IMR-90 (cell line): ENCODE measurements around the gene DTL. TPM values are rescaled to one million over a fixed set of nuclear protein-coding genes. Genes with fewer than 3 reads are reported as not detected.

Source experiments
- ATAC-seq: fragments of 200-7000 bp; cut with Tn5 transposase; 2 replicates; pipeline ENCODE4 v1.9.1; 2020; ENCODE audit warnings: low read depth, mild to moderate bottlenecking, moderate library complexity
- BruUV-seq: library from RNA; stranded (reverse); fragments of 400-500 nt; replicated peaks from 2 replicates; lab custom pipeline; 2021; lab: Mats Ljungman, UMichigan
- CTCF ChIA-PET: fragments of 300-600 bp; formaldehyde crosslinking; extraction: SDS; loops from one replicate; lab custom pipeline; 2021; ENCODE audit warnings: antibody characterized with exemption; lab: Yijun Ruan, JAX
- POLR2A ChIA-PET: fragments of 300-600 bp; sonication (Branson Sonifier 250); formaldehyde crosslinking; loops from one replicate; lab custom pipeline; 2022; ENCODE audit warnings: antibody characterized with exemption; ENCODE audit not compliant: unreplicated experiment; lab: Charles Lee
- DNase-seq: peaks from one replicate; pipeline ENCODE4 v3.0.0; 2013
- H2AFZ ChIP-seq: replicated peaks from 2 replicates; pipeline ENCODE3; 2013; ENCODE audit warnings: low read length, mild to moderate bottlenecking; ENCODE audit not compliant: poor library complexity
- H2AK5ac ChIP-seq: 2 replicates; pipeline ENCODE4 v1.6.1; 2013; ENCODE audit warnings: low read depth, low read length, inconsistent platforms
- H2AK9ac ChIP-seq: replicated peaks from 2 replicates; pipeline ENCODE3; 2013; ENCODE audit warnings: mild to moderate bottlenecking, low read depth, low read length, moderate library complexity; ENCODE audit not compliant: poor library complexity
- H2BK120ac ChIP-seq: 2 replicates; pipeline ENCODE4 v1.6.1; 2013; ENCODE audit warnings: low read depth, low read length, inconsistent platforms
- H2BK15ac ChIP-seq: 3 replicates; pipeline ENCODE4 v1.6.1; 2013; ENCODE audit warnings: low read depth, low read length, inconsistent platforms
- H2BK20ac ChIP-seq: 2 replicates; pipeline ENCODE4 v1.6.1; 2013; ENCODE audit warnings: low read depth, mild to moderate bottlenecking, inconsistent platforms, low read length, moderate library complexity
- H2BK5ac ChIP-seq: 2 replicates; pipeline ENCODE4 v1.6.1; 2013; ENCODE audit warnings: mild to moderate bottlenecking, low read depth, low read length, inconsistent platforms; ENCODE audit not compliant: poor library complexity, severe bottlenecking
- H3K14ac ChIP-seq: replicated peaks from 2 replicates; pipeline ENCODE4 v1.6.1; 2013; ENCODE audit warnings: low read depth, low read length, inconsistent platforms
- H3K18ac ChIP-seq: 2 replicates; pipeline ENCODE4 v1.6.1; 2013; ENCODE audit warnings: low read depth, low read length, control low read depth
- H3K23ac ChIP-seq: 2 replicates; pipeline ENCODE4 v1.6.1; 2013; ENCODE audit warnings: low read depth, low read length, inconsistent platforms
- H3K27ac ChIP-seq: 2 replicates; pipeline ENCODE4 v1.5.1; 2013; ENCODE audit warnings: mild to moderate bottlenecking, control low read depth, low read length; ENCODE audit not compliant: insufficient read depth
- H3K27me3 ChIP-seq: 2 replicates; pipeline ENCODE4 v1.6.1; 2013; ENCODE audit warnings: low read length; ENCODE audit not compliant: control insufficient read depth, insufficient read depth
- H3K36me3 ChIP-seq: 2 replicates; pipeline ENCODE4 v1.6.1; 2013; ENCODE audit warnings: low read length, mixed read lengths; ENCODE audit not compliant: control insufficient read depth, insufficient read depth
- H3K4ac ChIP-seq: 2 replicates; pipeline ENCODE4 v1.6.1; 2013; ENCODE audit warnings: low read depth, low read length, inconsistent platforms
- H3K4me1 ChIP-seq: 2 replicates; pipeline ENCODE4 v1.6.1; 2013; ENCODE audit warnings: low read length, mixed read lengths; ENCODE audit not compliant: control insufficient read depth, insufficient read depth
- H3K4me2 ChIP-seq: 2 replicates; pipeline ENCODE4 v1.6.1; 2013; ENCODE audit warnings: low read depth, mild to moderate bottlenecking, control low read depth, low read length, moderate library complexity
- H3K4me3 ChIP-seq: 2 replicates; pipeline ENCODE4 v1.5.1; 2013; ENCODE audit warnings: low read depth, mild to moderate bottlenecking, control low read depth, low read length, moderate library complexity; ENCODE audit not compliant: insufficient read depth
- H3K56ac ChIP-seq: 2 replicates; pipeline ENCODE4 v1.6.1; 2013; ENCODE audit warnings: low read length, inconsistent platforms; ENCODE audit not compliant: insufficient read depth; ENCODE audit errors: extremely low read depth
- H3K79me1 ChIP-seq, 2 experiments: 2 replicates each; pipeline ENCODE4 v1.6.1; 2013; ENCODE audit warnings: low read length in 2 of 2, inconsistent platforms in 1 of 2, low read depth in 1 of 2
- H3K9ac ChIP-seq: 2 replicates; pipeline ENCODE4 v1.6.1; 2013; ENCODE audit warnings: low read depth, low read length, control low read depth
- H3K9me1 ChIP-seq: 2 replicates; pipeline ENCODE4 v1.6.1; 2013; ENCODE audit warnings: low read length, inconsistent platforms; ENCODE audit not compliant: insufficient read depth
- H3K9me3 ChIP-seq: 2 replicates; pipeline ENCODE4 v1.6.1; 2013; ENCODE audit warnings: low read length; ENCODE audit not compliant: control insufficient read depth, insufficient read depth
- H4K20me1 ChIP-seq: 2 replicates; pipeline ENCODE4 v1.6.1; 2013; ENCODE audit warnings: low read length, inconsistent platforms; ENCODE audit not compliant: insufficient read depth
- H4K5ac ChIP-seq: 2 replicates; pipeline ENCODE4 v1.6.1; 2013; ENCODE audit warnings: mild to moderate bottlenecking, low read depth, low read length, control low read depth
- H4K8ac ChIP-seq, 2 experiments: 2 replicates each; pipeline ENCODE4 v1.6.1; 2013; ENCODE audit warnings: low read depth in 2 of 2, low read length in 2 of 2, control low read depth in 1 of 2, inconsistent platforms in 1 of 2
- H4K91ac ChIP-seq: 2 replicates; pipeline ENCODE4 v1.6.1; 2013; ENCODE audit warnings: low read depth, low read length, inconsistent platforms; ENCODE audit not compliant: insufficient read depth
- BHLHE40 ChIP-seq: fragments of 150-350 bp; IDR thresholded peaks from 2 replicates; pipeline ENCODE4 v1.6.1; 2016; ENCODE audit warnings: mild to moderate bottlenecking, low read depth, low read length
- CEBPB ChIP-seq: IDR thresholded peaks from 2 replicates; pipeline ENCODE4 v1.6.1; 2012; ENCODE audit warnings: low read depth, low read length, improper control_type of control experiment
- CHD1 ChIP-seq: IDR thresholded peaks from 2 replicates; pipeline ENCODE4 v1.6.1; 2012; ENCODE audit warnings: low read depth, low read length, improper control_type of control experiment
- CTCF ChIP-seq: conservative IDR thresholded peaks from 2 replicates; pipeline ENCODE4 v1.5.1; 2012; ENCODE audit warnings: mild to moderate bottlenecking, low read depth, low read length, improper control_type of control experiment
- ELK1 ChIP-seq: fragments of 150-350 bp; IDR thresholded peaks from 2 replicates; pipeline ENCODE4 v1.6.1; 2016; ENCODE audit warnings: low read depth, mild to moderate bottlenecking, low read length, moderate library complexity, borderline replicate concordance
- FOS ChIP-seq: fragments of 150-350 bp; IDR thresholded peaks from 2 replicates; pipeline ENCODE4 v1.6.1; 2016; ENCODE audit warnings: low read depth, low read length
- MAFK ChIP-seq: IDR thresholded peaks from 2 replicates; pipeline ENCODE4 v1.6.1; 2012; ENCODE audit warnings: low read depth, low read length, improper control_type of control experiment
- MAZ ChIP-seq: IDR thresholded peaks from 2 replicates; pipeline ENCODE4 v1.6.1; 2012; ENCODE audit warnings: low read depth, mild to moderate bottlenecking, low read length, improper control_type of control experiment, moderate library complexity, borderline replicate concordance
- MXI1 ChIP-seq: IDR thresholded peaks from 2 replicates; pipeline ENCODE4 v1.6.1; 2012; ENCODE audit warnings: low read depth, mild to moderate bottlenecking, low read length, moderate library complexity, borderline replicate concordance
- NFE2L2 ChIP-seq: fragments of 150-350 bp; IDR thresholded peaks from 2 replicates; pipeline ENCODE4 v1.6.1; 2016; ENCODE audit warnings: low read depth, mild to moderate bottlenecking, low read length
- POLR2A ChIP-seq: IDR thresholded peaks from 2 replicates; pipeline ENCODE4 v1.6.1; 2012; ENCODE audit warnings: mild to moderate bottlenecking, low read depth, low read length
- RCOR1 ChIP-seq: IDR thresholded peaks from 2 replicates; pipeline ENCODE4 v1.6.1; 2012; ENCODE audit warnings: mild to moderate bottlenecking, low read length, improper control_type of control experiment; ENCODE audit not compliant: insufficient replicate concordance
- RFX5 ChIP-seq: IDR thresholded peaks from 2 replicates; pipeline ENCODE4 v1.8.0; 2012; ENCODE audit warnings: low read depth, mild to moderate bottlenecking, low read length, moderate library complexity
- SMC3 ChIP-seq: fragments of 150-350 bp; IDR thresholded peaks from 2 replicates; pipeline ENCODE4 v1.6.1; 2016; ENCODE audit warnings: low read depth, mild to moderate bottlenecking, antibody characterized with exemption, low read length, moderate library complexity
- WGBS, 2 experiments: methylation state at CpG; one replicate each; pipeline versions ENCODE4 v1.1.5 to v1.1.7; 2013; ENCODE audit warnings: missing lambda C conversion rate in 2 of 2; ENCODE audit not compliant: insufficient read length in 1 of 2; ENCODE audit errors: extremely low coverage in 2 of 2; 5-methylcytosine and 5-hydroxymethylcytosine counted together
- dilution Hi-C: fragments of 300-500 bp; cut with HindIII; formaldehyde crosslinking; loops from one replicate; pipeline ENCODE4 v1.14.3; 2018; ENCODE audit warnings: low sequenced_read_pairs; ENCODE audit not compliant: unreplicated experiment
- in situ Hi-C: fragments of 300-500 bp; cut with MboI; formaldehyde crosslinking; loops from 3 replicates; pipeline ENCODE4 v1.14.3; 2019; ENCODE audit warnings: low sequenced_read_pairs, inconsistent platforms, mixed read lengths
- intact Hi-C: fragments of 100-400 bp; cut with micrococcal nuclease; formaldehyde crosslinking; loops from 2 replicates; pipeline ENCODE4 v1.10.0; 2022
- polyA plus RNA-seq, 3 experiments: library from polyadenylated mRNA; depleted of rRNA; stranded (reverse); fragments of >200 nt; gene quantifications; 2 replicates each; pipeline ENCODE4 v1.2.3, GENCODE V29; 2012; ENCODE audit warnings: low replicate concordance in 1 of 3
- total RNA-seq: library from RNA; depleted of rRNA; stranded (reverse); fragments of >200 nt; gene quantifications from 2 replicates; pipeline ENCODE4 v1.2.3, GENCODE V29; 2012

The DTL gene
- total and polyA plus RNA-seq, 2 of the 4 experiments (the other 2 are of a cell fraction), result 11.8 to 19.9 TPM

- dilution Hi-C loops, result no loop called here
- peak overlapping the region; percentile 69 for H2BK20ac ChIP-seq
- in situ Hi-C loops, result loop anchor here (10.0 kb wide), 1 partner anchor 346 kb away; no protein-coding TSS in a partner anchor
- H3K4me3 ChIP-seq, result no peak overlapping the region
- no peak overlapping the region for H2AFZ ChIP-seq
- intact Hi-C loops, result loop anchor here (1.0 to 5.0 kb wide), 2 partner anchors 199 to 351 kb away; partner anchors contain the start of gene LPGAT1
- peak overlapping the region; percentile 29 for H3K56ac ChIP-seq
- no CpG with 5 or more reads among the region's 1 CpG for WGBS, 2 experiments
- H2BK120ac ChIP-seq, result peak overlapping the region; percentile 89
- ChIA-PET POLR2A (no interaction called here), CTCF (interaction anchor here (1.3 kb wide), 1 partner anchor 333 kb away, joined by 4 read pairs; no protein-coding TSS in a partner anchor)
- H3K27ac ChIP-seq, result peak overlapping the region; percentile 59; the same call in 1 of the 2 replicates
- H3K4ac ChIP-seq, result peak overlapping the region; percentile 73
- H3K18ac ChIP-seq, result peak overlapping the region; percentile 19; the same call in 1 of the 2 replicates
- H3K79me1 ChIP-seq, result peaks cover 10 to 51% of the 10 kb centered on the region in 2 experiments; a peak in 2 of 4 replicates
- peak overlapping the region; percentile 87 for H3K23ac ChIP-seq
- no peak overlapping the region for H3K9ac ChIP-seq
- H4K8ac ChIP-seq, result peak overlapping the region in 1 of 2 experiments; percentile 85; a peak in 2 of 4 replicates
- H3K27me3 ChIP-seq, result no peaks in the 10 kb centered on the region
- H3K9me1 ChIP-seq, result peaks cover 7% of the 10 kb centered on the region
- peaks cover 3% of the 10 kb centered on the region; the same call in 1 of the 2 replicates for H4K20me1 ChIP-seq
- no peaks in the 10 kb centered on the region for H3K36me3 ChIP-seq
- no peaks in the 10 kb centered on the region for H3K9me3 ChIP-seq
- H3K14ac ChIP-seq, result peak overlapping the region; percentile 84
- H3K4me1 ChIP-seq, result peaks cover 9% of the 10 kb centered on the region
- peak overlapping the region; percentile 64; the same call in 2 of the 3 replicates for H2BK15ac ChIP-seq
- H4K5ac ChIP-seq, result no peak overlapping the region
- H2AK5ac ChIP-seq, result peak overlapping the region; percentile 81; the same call in 1 of the 2 replicates
- ATAC-seq (peak; percentile 12), DNase-seq (peak; percentile 91)
- H2AK9ac ChIP-seq, result peak overlapping the region; percentile 69
- H4K91ac ChIP-seq, result peak overlapping the region; percentile 86
- peak overlapping the region; percentile 80 for H2BK5ac ChIP-seq
- H3K4me2 ChIP-seq, result peak overlapping the region; percentile 61
- no TSS peak for BruUV-seq
- TF ChIP-seq SMC3 (no peak), MAZ (no peak), MAFK (no peak), CHD1 (no peak), RFX5 (no peak), BHLHE40 (0 out of 2 replicates have a peak, but pooled peaks have one; percentile 6), CEBPB (peak; percentile 97), CTCF (no peak), ELK1 (no peak), POLR2A (no peak), NFE2L2 (no peak), FOS (peak; percentile 89), RCOR1 (no peak), MXI1 (no peak)
These were observed 4.5 kb upstream of the DTL start for GRCh38 chr1:212030936-212031528.
